Prostate gland (tissue), 2 donors: Measurements from ENCODE around the gene HBG1.

ENCODE experiments used
- CTCF ChIP-seq, 4 experiments: fragments of 200-600 bp in 2 of 4; fragments of 450-650 bp in 2 of 4; sonication (generic) in 2 of 4; IDR thresholded peaks; 1 replicate in 3 of 4; 2 replicates in 1 of 4; pipeline ENCODE4 v1.5.1; 2016 to 2019; ENCODE audit warnings: antibody characterized with exemption in 4 of 4, mild to moderate bottlenecking in 2 of 4, moderate library complexity in 2 of 4
- POLR2A ChIP-seq: fragments of 450-650 bp; IDR thresholded peaks from one replicate; pipeline ENCODE4 v1.6.1; 2016; ENCODE audit warnings: antibody characterized with exemption, mild to moderate bottlenecking

GRCh38 chr11:5297721-5298323, 48.2 kb upstream of the HBG1 start:
- TF ChIP-seq CTCF (IDR thresholded peaks at IDR 0.05) (no peak), POLR2A (no peak)
